Right lobe of liver (tissue), 4 donors: ENCODE data around the gene IFNA1.

Source experiments
- CTCF ChIP-seq, 4 donors: fragments of 200-600 bp in 3 of 4; fragments of 450-650 bp in 1 of 4; IDR thresholded peaks; one replicate each; pipeline versions ENCODE4 v1.5.1 to v1.8.0; 2016 to 2022; ENCODE audit warnings: antibody characterized with exemption in 4 of 4, mild to moderate bottlenecking in 2 of 4
- POLR2A ChIP-seq: fragments of 450-650 bp; IDR thresholded peaks from one replicate; pipeline ENCODE4 v1.6.1; 2017; ENCODE audit warnings: antibody characterized with exemption, mild to moderate bottlenecking
- donor health status: DM: no; HTN: no; CAD: no.
- donor health status: DM: no; HTN: no; CAD: no.
- donor health status: DM: no; HTN: yes; CAD: no.

- no peak for TF ChIP-seq CTCF (IDR thresholded peaks at IDR 0.05)
- TF ChIP-seq POLR2A = no peak
Observed at GRCh38 chr9:21399956-21400355, 40.3 kb upstream of the IFNA1 start.
